SK-N-MC (cell line): Measurements from ENCODE around the gene DOP1A.

Experiments
- EZH2 ChIP-seq: fragments of 200-600 bp; sonication (generic); IDR thresholded peaks from one replicate; pipeline ENCODE4 v1.6.1; 2017; ENCODE audit warnings: antibody characterized with exemption
- FOXP2 ChIP-seq: optimal IDR thresholded peaks from 2 replicates; pipeline ENCODE3; 2011; ENCODE audit warnings: mild to moderate bottlenecking, moderate library complexity; ENCODE audit not compliant: insufficient read depth; ENCODE audit errors: extremely low read length, control extremely low read depth
- POLR2AphosphoS5 ChIP-seq: IDR thresholded peaks from 2 replicates; pipeline ENCODE4 v1.6.1; 2012; ENCODE audit warnings: mild to moderate bottlenecking, low read depth, low read length, borderline replicate concordance

- TF ChIP-seq EZH2 (no peak), POLR2AphosphoS5 (no peak), FOXP2 (no peak)
Measured at GRCh38 chr6:83199863-83200225, 132.4 kb downstream of the DOP1A start.
